GM19025 (cell line): ENCODE results near the gene SMARCA1.

ENCODE experiments used
- ATAC-seq: cut with Tn5 transposase; IDR thresholded peaks from one replicate; pipeline ENCODE4 v1.9.1; 2021; ENCODE audit warnings: mild to moderate bottlenecking, low read depth, moderate library complexity; ENCODE audit not compliant: unreplicated experiment

SMARCA1 gene

DNA sequence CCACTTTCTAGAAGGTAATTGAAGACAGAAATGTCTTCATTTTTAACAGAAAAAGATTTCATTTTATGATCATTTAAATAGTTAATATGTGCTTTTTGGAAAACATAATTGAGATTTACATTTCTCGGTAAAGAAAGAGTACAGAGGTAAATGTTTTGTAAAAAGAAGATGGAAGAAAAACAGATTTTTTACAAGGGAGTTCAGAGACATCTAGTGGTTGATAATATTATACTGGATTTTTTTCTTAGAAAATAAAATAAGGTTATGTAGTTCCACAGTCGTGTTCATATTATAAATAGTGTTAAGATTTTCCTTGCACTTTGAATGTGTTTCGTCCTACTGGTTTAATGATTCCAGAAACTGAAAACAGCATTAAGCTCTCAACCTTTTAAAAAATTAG lies 60.6 kb downstream of the SMARCA1 start:
- no peak for ATAC-seq

- no peak for ATAC-seq
Observed at GRCh38 chrX:129461801-129462456, 61.4 kb downstream of the SMARCA1 start.

- no peak for ATAC-seq
Observed at GRCh38 chrX:129452523-129452922, 70.8 kb downstream of the SMARCA1 start.

GRCh38 chrX:129450123-129450522 lies 73.2 kb downstream of the SMARCA1 start:
- ATAC-seq, result no peak

DNA sequence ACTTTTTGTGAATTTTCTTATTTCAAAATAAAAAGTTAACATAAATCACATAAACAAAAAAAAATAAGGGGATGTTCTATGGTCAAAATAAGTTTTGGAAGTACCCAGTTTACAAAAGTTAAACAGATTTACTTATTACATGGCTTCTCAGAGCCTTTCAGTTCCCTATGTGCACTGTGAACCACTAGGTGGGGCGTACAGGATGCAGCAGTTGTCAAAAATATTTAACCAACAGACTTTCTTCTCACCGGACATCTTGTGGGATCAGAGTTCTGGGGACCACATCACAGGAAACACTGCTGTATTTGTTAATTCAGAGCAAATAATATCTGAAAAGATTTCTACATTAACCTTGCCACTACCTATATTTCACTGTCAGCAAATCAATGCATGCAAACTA lies 74.1 kb downstream of the SMARCA1 start:
- ATAC-seq, result no peak

DNA sequence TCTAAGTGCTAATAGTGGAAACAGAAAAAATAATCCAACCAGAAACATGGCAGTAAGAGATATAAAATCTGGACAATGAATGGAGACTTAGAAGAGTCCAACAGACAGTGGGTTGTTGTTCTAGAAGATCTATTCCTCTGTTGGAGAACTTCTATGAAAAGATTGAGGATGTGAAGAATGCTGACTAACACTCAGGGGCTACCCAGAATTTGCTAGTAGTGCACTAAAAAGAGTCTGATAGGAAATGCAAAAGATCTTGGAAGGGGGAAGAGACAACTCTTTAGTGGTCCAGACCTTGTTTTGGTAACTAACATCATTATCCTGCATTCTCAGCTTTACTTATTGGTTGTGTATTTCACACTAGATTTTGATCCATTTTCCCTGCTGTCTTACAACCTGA lies 77.9 kb downstream of the SMARCA1 start:
- ATAC-seq, result no peak

- no peak for ATAC-seq
Observed at GRCh38 chrX:129433945-129434344, 89.3 kb downstream of the SMARCA1 start.

GRCh38 chrX:129433461-129433860 lies 89.8 kb downstream of the SMARCA1 start:
- no peak for ATAC-seq

GRCh38 chrX:129427267-129427666 lies 96.0 kb downstream of the SMARCA1 start:
- ATAC-seq, result no peak

GRCh38 chrX:129423191-129423590 lies 100.1 kb downstream of the SMARCA1 start:
- no peak for ATAC-seq

DNA sequence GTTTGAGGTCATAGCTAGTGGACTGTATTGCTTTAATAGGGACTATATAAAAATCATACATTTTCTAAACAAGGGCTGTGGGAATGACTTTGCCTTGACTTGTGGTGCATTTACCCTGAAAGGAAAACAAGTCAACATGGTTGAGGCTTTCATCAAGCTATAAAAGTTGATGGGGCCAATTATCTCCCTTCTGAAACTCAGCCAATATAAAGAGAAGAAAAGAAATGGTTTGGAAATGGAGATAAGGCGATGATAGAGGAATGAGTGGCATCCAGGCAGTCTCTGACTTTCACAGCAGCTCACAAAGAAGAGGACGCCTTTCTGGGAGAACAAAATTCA lies 118.7 kb downstream of the SMARCA1 start:
- no peak for ATAC-seq

- ATAC-seq, result no peak
Observed at GRCh38 chrX:129403974-129404669, 119.2 kb downstream of the SMARCA1 start.
